Gastroesophageal sphincter (tissue), 4 donors: ENCODE results near the gene TMCO2. TPM values are rescaled to one million over a fixed set of nuclear protein-coding genes. Genes with fewer than 3 reads are reported as not detected.
A peak's percentile ranks its signal among the peaks of the same experiment; 100 is the strongest.

Source experiments
- ATAC-seq: fragments of 150-250 bp; one replicate; pipeline ENCODE4 v1.9.1; 2016; ENCODE audit warnings: mild to moderate bottlenecking, moderate library complexity
- H3K27ac ChIP-seq, 4 donors: fragments of 200-600 bp; sonication (generic) in 3 of 4; 1 replicate in 3 of 4; 2 replicates in 1 of 4; pipeline ENCODE4 v1.5.1; 2016 to 2019
- H3K27me3 ChIP-seq: fragments of 200-600 bp; sonication (generic); one replicate; pipeline ENCODE4 v1.5.1; 2019
- H3K36me3 ChIP-seq, 2 donors: fragments of 200-600 bp; sonication (generic); one replicate each; pipeline ENCODE4 v1.5.1; 2019; ENCODE audit warnings: control low read depth in 1 of 2
- H3K4me1 ChIP-seq, 3 donors: fragments of 200-600 bp; sonication (generic); 1 replicate in 2 of 3; 2 replicates in 1 of 3; pipeline ENCODE4 v1.5.1; 2016 to 2019; ENCODE audit warnings: control low read depth in 2 of 3
- H3K4me3 ChIP-seq, 2 donors: fragments of 200-600 bp; sonication (generic); one replicate each; pipeline ENCODE4 v1.5.1; 2019; ENCODE audit warnings: mild to moderate bottlenecking in 1 of 2, moderate library complexity in 1 of 2
- H3K9me3 ChIP-seq, 3 donors: fragments of 200-600 bp; sonication (generic); one replicate each; pipeline ENCODE4 v1.5.1; 2017 to 2019; ENCODE audit warnings: control low read depth in 2 of 3
- EP300 ChIP-seq: sonication (generic); formaldehyde crosslinking; IDR thresholded peaks from one replicate; pipeline ENCODE4 v1.6.1; 2017; ENCODE audit warnings: antibody characterized with exemption, mild to moderate bottlenecking
- POLR2A ChIP-seq, 2 donors: fragments of 450-650 bp; IDR thresholded peaks; one replicate each; pipeline ENCODE4 v1.6.1; 2017; ENCODE audit warnings: antibody characterized with exemption in 2 of 2, mild to moderate bottlenecking in 2 of 2, moderate library complexity in 1 of 2
- POLR2AphosphoS5 ChIP-seq: sonication (generic); formaldehyde crosslinking; IDR thresholded peaks from one replicate; pipeline ENCODE4 v1.6.1; 2017; ENCODE audit warnings: antibody characterized with exemption
- WGBS, 2 donors: methylation state at CpG; one replicate each; pipeline ENCODE4 v1.1.5; 2018; ENCODE audit warnings: low coverage in 1 of 2; 5-methylcytosine and 5-hydroxymethylcytosine counted together
- total RNA-seq, 4 donors: library from RNA; depleted of rRNA; stranded (reverse); fragments of >200 nt; gene quantifications; one replicate each; pipeline ENCODE4 v1.1.0, GENCODE V29; 2016
- TF ChIP-seq, protein P1 (sequence below), 4 experiments: fragments of 200-600 bp in 2 of 4; fragments of 450-650 bp in 2 of 4; sonication (generic) in 1 of 4; IDR thresholded peaks; one replicate each; pipeline ENCODE4 v1.5.1; 2017 to 2019; ENCODE audit warnings: antibody characterized with exemption in 4 of 4, mild to moderate bottlenecking in 2 of 4, moderate library complexity in 2 of 4

TMCO2 gene
- total RNA-seq, 4 donors from 2014 or later, result not detected

DNA sequence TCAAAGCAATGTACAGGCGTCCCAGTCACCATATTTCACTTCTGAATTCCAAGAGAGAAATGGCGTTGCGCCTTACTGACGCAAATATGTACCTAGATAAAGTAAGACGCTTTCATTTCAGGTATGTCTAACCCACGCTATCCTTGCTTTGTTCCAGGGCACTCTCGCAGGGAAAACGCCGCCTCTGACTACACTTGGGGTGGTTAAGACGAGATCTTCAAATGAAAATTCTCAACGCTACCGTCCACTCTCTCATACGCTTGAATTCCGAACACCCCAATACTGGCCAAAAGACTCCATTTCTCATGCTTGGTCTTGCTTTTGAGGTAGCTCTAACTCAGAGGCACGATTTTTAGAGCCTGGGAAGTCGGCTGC, 9.6 kb downstream of the TMCO2 start:
- Histone ChIP-seq H3K9me3 (no peaks in the 10 kb centered on the region), H3K4me3 (peak overlapping the region; percentile 67 to 88), H3K27ac (peak overlapping the region; percentile 91 to 98 (median 94)), H3K36me3 (peaks cover 0 to 24% of the 10 kb centered on the region in 2 donors), H3K4me1 (peaks cover 0 to 59% (median 10%) of the 10 kb centered on the region in 3 donors), H3K27me3 (no peaks in the 10 kb centered on the region)
- no peak for TF ChIP-seq POLR2AphosphoS5
- no peak for TF ChIP-seq POLR2A (IDR thresholded peaks at IDR 0.05)
- TF ChIP-seq EP300, result no peak
- TF ChIP-seq, protein P1, sequence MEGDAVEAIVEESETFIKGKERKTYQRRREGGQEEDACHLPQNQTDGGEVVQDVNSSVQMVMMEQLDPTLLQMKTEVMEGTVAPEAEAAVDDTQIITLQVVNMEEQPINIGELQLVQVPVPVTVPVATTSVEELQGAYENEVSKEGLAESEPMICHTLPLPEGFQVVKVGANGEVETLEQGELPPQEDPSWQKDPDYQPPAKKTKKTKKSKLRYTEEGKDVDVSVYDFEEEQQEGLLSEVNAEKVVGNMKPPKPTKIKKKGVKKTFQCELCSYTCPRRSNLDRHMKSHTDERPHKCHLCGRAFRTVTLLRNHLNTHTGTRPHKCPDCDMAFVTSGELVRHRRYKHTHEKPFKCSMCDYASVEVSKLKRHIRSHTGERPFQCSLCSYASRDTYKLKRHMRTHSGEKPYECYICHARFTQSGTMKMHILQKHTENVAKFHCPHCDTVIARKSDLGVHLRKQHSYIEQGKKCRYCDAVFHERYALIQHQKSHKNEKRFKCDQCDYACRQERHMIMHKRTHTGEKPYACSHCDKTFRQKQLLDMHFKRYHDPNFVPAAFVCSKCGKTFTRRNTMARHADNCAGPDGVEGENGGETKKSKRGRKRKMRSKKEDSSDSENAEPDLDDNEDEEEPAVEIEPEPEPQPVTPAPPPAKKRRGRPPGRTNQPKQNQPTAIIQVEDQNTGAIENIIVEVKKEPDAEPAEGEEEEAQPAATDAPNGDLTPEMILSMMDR (IDR thresholded peaks at IDR 0.05), result no peak
- peak; percentile 10 for ATAC-seq
- 0% methylated on average over 3 to 16 of the region's 16 CpGs for WGBS, 2 donors

DNA sequence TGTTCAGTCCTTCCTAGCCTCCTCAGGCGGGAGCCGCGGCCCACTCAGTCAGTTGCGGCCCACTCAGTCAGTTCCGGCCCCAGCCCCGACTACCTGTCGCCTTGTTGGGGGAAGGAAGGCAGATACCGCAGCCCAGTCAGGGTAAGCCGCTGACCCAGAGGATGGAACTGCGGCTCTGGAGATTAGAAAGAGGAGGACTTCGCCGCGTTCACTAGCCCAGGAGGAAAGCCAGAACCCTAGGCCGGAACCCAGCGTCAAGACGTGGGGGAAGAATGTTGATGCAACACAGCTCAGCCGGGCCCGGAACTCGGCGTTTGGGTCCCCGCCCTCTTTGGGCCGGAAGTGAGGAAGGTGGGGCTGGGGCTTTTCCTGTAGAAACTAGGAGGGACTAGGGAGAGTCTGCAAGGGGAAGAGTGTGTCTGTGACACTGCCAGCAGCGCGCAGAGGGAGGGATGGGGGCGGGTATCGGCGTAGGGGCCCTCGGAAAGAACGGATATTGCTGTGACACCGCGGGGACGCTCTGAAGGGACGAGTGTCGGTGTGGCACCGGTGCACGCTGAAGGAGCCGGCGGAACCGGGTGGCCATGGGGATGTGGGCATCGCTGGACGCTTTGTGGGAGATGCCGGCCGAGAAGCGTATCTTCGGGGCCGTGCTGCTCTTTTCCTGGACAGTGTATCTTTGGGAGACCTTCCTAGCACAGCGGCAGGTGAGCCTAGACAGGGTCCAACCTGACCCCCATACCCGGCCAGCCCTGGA, 10.1 kb downstream of the TMCO2 start, which contains the start of gene ZMPSTE24:
TSS of gene ZMPSTE24 (plus strand) at position 549 of the 757 bp plus-strand sequence. CDS start at position 585, 36 bp downstream.
- Histone ChIP-seq H3K4me1 (peaks cover 0 to 65% (median 10%) of the 10 kb centered on the region in 3 donors), H3K36me3 (peaks cover 0 to 29% of the 10 kb centered on the region in 2 donors), H3K4me3 (peak within 1 kb of the TSS; percentile 67 to 88), H3K27ac (peak within 1 kb of the TSS; percentile 91 to 98 (median 94)), H3K27me3 (no peaks in the 10 kb centered on the region), H3K9me3 (no peaks in the 10 kb centered on the region)
- WGBS, 2 donors, result 0% methylated on average over 6 to 17 of the region's 48 CpGs
- ATAC-seq, result peak; percentile 100
- TF ChIP-seq, protein P1 (IDR thresholded peaks at IDR 0.05), result peak in 2 of 4 experiments; percentile 8 to 16
- TF ChIP-seq POLR2A (IDR thresholded peaks at IDR 0.05), result peak; percentile 13 to 29
- peak; percentile 68 for TF ChIP-seq POLR2AphosphoS5
- no peak for TF ChIP-seq EP300

DNA sequence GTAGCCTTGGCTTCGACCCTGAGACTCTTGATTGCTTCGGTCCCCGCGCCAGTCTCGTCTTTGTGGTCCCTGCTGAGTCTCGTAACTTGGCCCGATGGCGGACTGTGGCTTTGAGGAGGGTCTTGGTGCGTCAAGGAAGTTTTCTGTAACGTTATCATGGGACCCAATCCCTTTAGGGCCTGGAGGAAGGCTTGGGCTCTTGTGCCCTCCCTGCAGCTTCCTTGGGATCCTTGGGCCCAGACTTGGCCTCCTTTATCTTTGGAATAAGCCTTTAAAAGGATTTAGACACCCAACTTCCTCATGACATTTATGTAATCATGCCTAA, 10.7 kb downstream of the TMCO2 start:
- ATAC-seq, result no peak
- H3K4me3 ChIP-seq, result peak overlapping the region; percentile 67 to 88
- H3K4me1 ChIP-seq, result peaks cover 0 to 71% (median 10%) of the 10 kb centered on the region in 3 donors
- H3K27ac ChIP-seq, result peak overlapping the region; percentile 91 to 98 (median 94)
- no peaks in the 10 kb centered on the region for H3K27me3 ChIP-seq
- TF ChIP-seq POLR2A (IDR thresholded peaks at IDR 0.05) (no peak), EP300 (no peak), POLR2AphosphoS5 (no peak)
- TF ChIP-seq, protein P1 (IDR thresholded peaks at IDR 0.05), result no peak
- H3K9me3 ChIP-seq, result no peaks in the 10 kb centered on the region
- 0% methylated on average over 2 of the region's 10 CpGs; no CpG with 5 or more reads in 1 of the 2 donors for WGBS, 2 donors
- H3K36me3 ChIP-seq, result peaks cover 0 to 32% of the 10 kb centered on the region in 2 donors

GRCh38 chr1:40264354-40264781, 16.6 kb downstream of the TMCO2 start:
- TF ChIP-seq POLR2AphosphoS5, result peak; percentile 71
- TF ChIP-seq, protein P1 (IDR thresholded peaks at IDR 0.05), result no peak
- Histone ChIP-seq H3K9me3 (no peaks in the 10 kb centered on the region), H3K4me3 (no peak overlapping the region), H3K27me3 (no peaks in the 10 kb centered on the region), H3K27ac (peak overlapping the region; percentile 26 to 81 (median 70)), H3K4me1 (peaks cover 4 to 97% (median 10%) of the 10 kb centered on the region in 3 donors), H3K36me3 (peaks cover 0 to 61% of the 10 kb centered on the region in 2 donors)
- whole genome bisulfite sequencing, 2 donors, result 38 to 54% methylated on average over 3 of the region's 3 CpGs
- ATAC-seq, result peak; percentile 20

DNA sequence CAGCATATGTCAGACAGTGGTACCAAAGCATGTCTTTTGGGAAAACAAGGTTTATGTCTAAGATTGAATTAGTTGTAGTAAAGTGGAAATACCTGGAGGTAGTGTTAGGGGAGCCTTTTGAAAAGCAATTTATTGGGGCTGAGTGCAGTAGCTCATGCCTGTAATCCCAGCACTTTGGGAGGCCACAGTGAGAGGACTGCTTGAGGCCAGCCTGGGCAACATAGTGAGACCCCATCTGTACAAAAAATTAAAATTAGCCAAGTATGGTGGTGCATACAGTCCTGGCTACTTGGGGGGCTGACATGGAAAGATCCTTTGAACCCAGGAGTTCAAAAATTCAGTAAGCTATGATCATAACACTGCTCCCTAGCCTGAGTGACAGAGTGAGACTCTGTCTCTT, 17.6 kb downstream of the TMCO2 start:
- ATAC-seq, result no peak
- no peaks in the 10 kb centered on the region for H3K9me3 ChIP-seq
- H3K27me3 ChIP-seq, result no peaks in the 10 kb centered on the region
- TF ChIP-seq, protein P1 (IDR thresholded peaks at IDR 0.05), result no peak
- no peak for TF ChIP-seq EP300
- no peak for TF ChIP-seq POLR2A (IDR thresholded peaks at IDR 0.05)
- no peak for TF ChIP-seq POLR2AphosphoS5
- H3K27ac ChIP-seq, result peak overlapping the region in 3 of 4 donors; percentile 4 to 81 (median 76)
- H3K36me3 ChIP-seq, result peaks cover 0 to 66% of the 10 kb centered on the region in 2 donors
- H3K4me1 ChIP-seq, result peaks cover 0 to 97% (median 10%) of the 10 kb centered on the region in 3 donors
- H3K4me3 ChIP-seq, result no peak overlapping the region
